K562 (cell line): ENCODE measurements around the gene RNU11. TPM values are rescaled to one million over a fixed set of nuclear protein-coding genes. Genes with fewer than 3 reads are reported as not detected.
"Not testable (repeated sequence)": the region's sequence is repeated elsewhere in the genome, so short reads cannot be mapped to it uniquely, and the experiment has no call there.

Experiments used
- ATAC-seq: fragments of 200-7000 bp; cut with Tn5 transposase; 3 replicates; pipeline ENCODE4 v1.9.1; 2020; ENCODE audit warnings: moderate library complexity
- BruUV-seq: library from RNA; stranded (reverse); fragments of 400-500 nt; replicated peaks from 2 replicates; lab custom pipeline; 2021; lab: Mats Ljungman, UMichigan
- CTCF ChIA-PET: fragments of 300-600 bp; formaldehyde crosslinking; extraction: SDS; loops from one replicate; lab custom pipeline; 2021; ENCODE audit warnings: low intra/inter-chr PET ratio; lab: Yijun Ruan, JAX
- POLR2A ChIA-PET: fragments of 300-600, 350-650 bp; sonication (Branson Sonifier 250); formaldehyde crosslinking; extraction: SDS; loops from one replicate; lab custom pipeline; 2021; ENCODE audit warnings: antibody characterized with exemption, inconsistent platforms; lab: Yijun Ruan, JAX
- DNase-seq, 4 experiments: peaks; one replicate each; pipeline versions ENCODE4 v3.0.0 to v3.0.0-alpha.2; 2011 to 2018; ENCODE audit warnings: low spot score in 3 of 4, mixed read lengths in 3 of 4; ENCODE audit errors: extremely low read depth in 1 of 4
- FAIRE-seq: peaks from 2 replicates; lab custom pipeline; 2011; peaks lifted over from hg19 to GRCh38; lab: Jason Lieb, UNC
- H2AFZ ChIP-seq: 2 replicates; pipeline ENCODE4 v1.6.0; 2011; ENCODE audit warnings: low read depth, low read length, control low read depth, inconsistent platforms
- H3K27ac ChIP-seq: fragments of 200-600 bp; 3 replicates; pipeline ENCODE4 v1.8.0; 2011; ENCODE audit warnings: low read depth, mild to moderate bottlenecking, control low read depth, inconsistent platforms, low read length, moderate library complexity, mixed read lengths; ENCODE audit errors: extremely low read depth
- H3K27me3 ChIP-seq, 2 experiments: fragments of 300-600 bp in 1 of 2; 2 replicates in 1 of 2; 3 replicates in 1 of 2; pipeline versions ENCODE4 v1.6.0 to v1.8.0; 2011; ENCODE audit warnings: inconsistent platforms in 2 of 2, low read length in 2 of 2, mild to moderate bottlenecking in 1 of 2, mixed read lengths in 1 of 2, moderate library complexity in 1 of 2; ENCODE audit not compliant: control insufficient read depth in 2 of 2, insufficient read depth in 2 of 2
- H3K36me3 ChIP-seq: fragments of 300-600 bp; 3 replicates; pipeline ENCODE4 v1.8.0; 2011; ENCODE audit warnings: mild to moderate bottlenecking, low read length, inconsistent platforms; ENCODE audit not compliant: control insufficient read depth, insufficient read depth
- H3K4me1 ChIP-seq, 2 experiments: fragments of 200-600 bp in 1 of 2; replicated peaks in 1 of 2; 2 replicates in 1 of 2; 3 replicates in 1 of 2; pipeline versions ENCODE4 v1.5.1 to v1.8.0; 2011; ENCODE audit warnings: inconsistent platforms in 2 of 2, low read length in 2 of 2, mild to moderate bottlenecking in 1 of 2, mixed read lengths in 1 of 2, moderate library complexity in 1 of 2; ENCODE audit not compliant: control insufficient read depth in 2 of 2, insufficient read depth in 2 of 2
- H3K4me2 ChIP-seq: 2 replicates; pipeline ENCODE4 v1.6.1; 2011; ENCODE audit warnings: low read length, control low read depth, inconsistent platforms, mixed read lengths; ENCODE audit not compliant: insufficient read depth
- H3K4me3 ChIP-seq: fragments of 200-600 bp; sonication (generic), shearing (Covaris generic); 2 replicates; pipeline ENCODE4 v1.5.1; 2016; ENCODE audit warnings: control low read depth, inconsistent platforms
- H3K79me2 ChIP-seq: fragments of 200-600 bp; 3 replicates; pipeline ENCODE4 v1.8.0; 2011; ENCODE audit warnings: low read length, inconsistent platforms; ENCODE audit not compliant: control insufficient read depth, insufficient read depth
- H3K9ac ChIP-seq, 2 experiments: 2 replicates each; pipeline versions ENCODE4 v1.6.0 to v1.6.1; 2011; ENCODE audit warnings: low read depth in 2 of 2, low read length in 2 of 2, control low read depth in 1 of 2, inconsistent platforms in 1 of 2, mild to moderate bottlenecking in 1 of 2, mixed read lengths in 1 of 2; ENCODE audit not compliant: insufficient read depth in 1 of 2
- H3K9me1 ChIP-seq: one replicate; pipeline ENCODE4 v1.6.0; 2011; ENCODE audit warnings: inconsistent platforms, mild to moderate bottlenecking, low read length, moderate library complexity; ENCODE audit not compliant: control insufficient read depth, insufficient read depth
- H3K9me3 ChIP-seq: replicated peaks from 2 replicates; pipeline ENCODE4 v1.5.1; 2011; ENCODE audit warnings: low read depth, low read length, inconsistent platforms; ENCODE audit not compliant: control insufficient read depth, insufficient read depth
- H4K20me1 ChIP-seq: replicated peaks from 2 replicates; pipeline ENCODE4 v1.6.1; 2011; ENCODE audit warnings: low read length, inconsistent platforms, mixed read lengths; ENCODE audit not compliant: control insufficient read depth, insufficient read depth
- ARID1B ChIP-seq: fragments of 450-650 bp; IDR thresholded peaks from 2 replicates; pipeline ENCODE4 v1.6.1; 2016; ENCODE audit warnings: antibody characterized with exemption, mild to moderate bottlenecking, inconsistent platforms
- CTBP1 ChIP-seq: fragments of 450-650 bp; IDR thresholded peaks from 2 replicates; pipeline ENCODE4 v1.6.1; 2016; ENCODE audit warnings: borderline replicate concordance
- ETV5 ChIP-seq: sonication (generic); formaldehyde crosslinking; IDR thresholded peaks from 2 replicates; pipeline ENCODE4 v1.4.0; 2020; ENCODE audit warnings: low read depth, mild to moderate bottlenecking, missing genetic modification reagents
- KDM1A ChIP-seq, 2 experiments: fragments of 450-650 bp; IDR thresholded peaks; 2 replicates each; pipeline ENCODE4 v1.6.1; 2016; ENCODE audit warnings: mild to moderate bottlenecking in 2 of 2
- MAFG ChIP-seq: fragments of 450-650 bp; conservative IDR thresholded peaks from 2 replicates; pipeline ENCODE4 v1.6.1; 2016; ENCODE audit warnings: missing genetic modification characterization, missing compliant biosample characterization
- RAD21 ChIP-seq, 2 experiments: fragments of 250-450 bp in 1 of 2; fragments of 450-650 bp in 1 of 2; sonication (Bioruptor Pico) in 1 of 2; formaldehyde crosslinking in 1 of 2; IDR thresholded peaks in 1 of 2; conservative IDR thresholded peaks in 1 of 2; 2 replicates each; pipeline versions ENCODE4 v1.4.0 to v1.8.0; 2020 to 2022; ENCODE audit warnings: mild to moderate bottlenecking in 2 of 2, moderate library complexity in 1 of 2
- RB1 ChIP-seq: fragments of 450-650 bp; IDR thresholded peaks from 2 replicates; pipeline ENCODE4 v1.6.1; 2017; ENCODE audit warnings: low read depth, mild to moderate bottlenecking
- SMC3 ChIP-seq: conservative IDR thresholded peaks from 2 replicates; pipeline ENCODE4 v1.6.1; 2011; ENCODE audit warnings: low read depth, low read length, improper control_type of control experiment; ENCODE audit not compliant: insufficient read depth
- TEAD1 ChIP-seq, 2 experiments: fragments of 450-650 bp in 1 of 2; sonication (generic) in 1 of 2; formaldehyde crosslinking; IDR thresholded peaks; 2 replicates each; pipeline versions ENCODE4 v1.4.0 to v1.8.0; 2020 to 2022; ENCODE audit warnings: mild to moderate bottlenecking in 2 of 2, missing genetic modification reagents in 1 of 2
- ZNF316 ChIP-seq: fragments of 450-650 bp; IDR thresholded peaks from 2 replicates; pipeline ENCODE4 v1.6.1; 2016
- WGBS: fragments of 100-300 bp; shearing (Covaris generic); methylation state at CpG from one replicate; pipeline ENCODE4 v1.1.6; 2016; ENCODE audit warnings: low coverage, mixed read lengths; ENCODE audit not compliant: insufficient coverage; ENCODE audit errors: missing lambda C conversion rate; 5-methylcytosine and 5-hydroxymethylcytosine counted together
- in situ Hi-C: fragments of 300-500 bp; cut with MboI; formaldehyde crosslinking; loops from 4 replicates; pipeline ENCODE4 v1.15.0; 2018; ENCODE audit warnings: inconsistent platforms, mixed read lengths
- intact Hi-C: fragments of 100-400 bp; cut with micrococcal nuclease; formaldehyde crosslinking; loops from 2 replicates; pipeline ENCODE4 v1.14.2; 2022
- polyA plus RNA-seq, 8 experiments: library from polyadenylated mRNA; depleted of rRNA in 4 of 8; stranded (reverse) in 5 of 8; unstranded in 3 of 8; fragments of >200 nt; fragmentation: Nextera tagmentation in 2 of 8; fragmentation: Illumina TruSeq in 1 of 8; extraction: Ambion mirVana in 2 of 8; extraction: Trizol in 1 of 8; gene quantifications; 2 replicates each; pipeline versions ENCODE4 v1.2.1 to v1.2.3, GENCODE V29; 2011 to 2014; ENCODE audit warnings: inconsistent platforms in 1 of 8, missing spikeins in 1 of 8
- total RNA-seq, 7 experiments: library from RNA; depleted of rRNA in 6 of 7; stranded (reverse); fragments of >200 nt in 6 of 7; fragmentation: Illumina TruSeq in 2 of 7; extraction: Trizol in 2 of 7; gene quantifications; 2 replicates each; pipeline versions ENCODE4 v1.2.1 to v1.2.3, GENCODE V29; 2011 to 2021; ENCODE audit warnings: low replicate concordance in 1 of 7
- TF ChIP-seq, protein P1 (sequence below), 2 experiments: fragments of 450-650 bp; formaldehyde crosslinking in 1 of 2; IDR thresholded peaks; 2 replicates each; pipeline versions ENCODE4 v1.4.0 to v1.6.1; 2014 to 2020; ENCODE audit warnings: mild to moderate bottlenecking in 2 of 2, borderline replicate concordance in 1 of 2, low read depth in 1 of 2

The RNU11 gene
- total and polyA plus RNA-seq, 9 of the 15 experiments (the other 6 are each of a cell fraction or from before 2014, with no cell fraction given), result not detected

DNA sequence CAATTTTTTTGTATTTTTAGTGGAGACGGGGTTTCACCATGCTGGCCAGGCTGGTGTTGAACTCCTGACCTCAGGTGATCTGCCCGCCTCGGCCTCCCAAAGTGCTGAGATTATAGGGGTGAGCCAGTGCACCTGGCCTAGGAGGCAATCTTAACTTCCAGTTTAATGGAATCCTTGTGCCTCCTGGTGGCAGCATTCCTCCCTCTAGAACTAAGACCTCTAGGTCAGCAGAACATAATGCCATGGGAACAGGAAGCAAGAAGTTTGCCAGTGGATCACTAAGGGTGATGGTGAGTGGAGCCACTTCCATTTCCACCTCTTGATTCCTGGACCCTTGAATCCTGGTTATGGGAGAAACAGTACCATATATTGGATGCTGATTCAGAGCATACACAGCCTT, 5.5 kb downstream of the RNU11 start:
- H3K36me3 ChIP-seq, BruUV-seq, H4K20me1 ChIP-seq, H2AFZ ChIP-seq, H3K4me3 ChIP-seq, H3K27me3 ChIP-seq, H3K27ac ChIP-seq, H3K9me1 ChIP-seq, H3K4me1 ChIP-seq, H3K4me2 ChIP-seq, H3K9me3 ChIP-seq, H3K9ac ChIP-seq, H3K79me2 ChIP-seq, intact Hi-C loops, in situ Hi-C loops, POLR2A ChIA-PET: not testable (repeated sequence)
- CTCF ChIA-PET, result interaction anchor here (0.8 to 1.2 kb wide), 4 partner anchors 136 to 796 kb away, joined by 3 to 4 read pairs (median 3); no protein-coding TSS in a partner anchor
- peak in 1 of 4 experiments; percentile 63 for DNase-seq
- ATAC-seq, result peak; percentile 49
- 29% methylated on average over 3 of the region's 3 CpGs for WGBS
- FAIRE-seq, result peak; percentile 63
- TF ChIP-seq KDM1A (IDR thresholded peaks at IDR 0.05), result peak; percentile 37 to 38; a peak in 2 of 4 replicates
- peak; percentile 34; the same call in 1 of the 2 replicates for TF ChIP-seq CTBP1
- peak; percentile 34 for TF ChIP-seq MAFG (tag)
- peak; percentile 61; the same call in 1 of the 2 replicates for TF ChIP-seq ETV5
- TF ChIP-seq ZNF316, result peak; percentile 26; the same call in 1 of the 2 replicates
- peak; percentile 30; the same call in 1 of the 2 replicates for TF ChIP-seq RB1
- TF ChIP-seq, protein P1, sequence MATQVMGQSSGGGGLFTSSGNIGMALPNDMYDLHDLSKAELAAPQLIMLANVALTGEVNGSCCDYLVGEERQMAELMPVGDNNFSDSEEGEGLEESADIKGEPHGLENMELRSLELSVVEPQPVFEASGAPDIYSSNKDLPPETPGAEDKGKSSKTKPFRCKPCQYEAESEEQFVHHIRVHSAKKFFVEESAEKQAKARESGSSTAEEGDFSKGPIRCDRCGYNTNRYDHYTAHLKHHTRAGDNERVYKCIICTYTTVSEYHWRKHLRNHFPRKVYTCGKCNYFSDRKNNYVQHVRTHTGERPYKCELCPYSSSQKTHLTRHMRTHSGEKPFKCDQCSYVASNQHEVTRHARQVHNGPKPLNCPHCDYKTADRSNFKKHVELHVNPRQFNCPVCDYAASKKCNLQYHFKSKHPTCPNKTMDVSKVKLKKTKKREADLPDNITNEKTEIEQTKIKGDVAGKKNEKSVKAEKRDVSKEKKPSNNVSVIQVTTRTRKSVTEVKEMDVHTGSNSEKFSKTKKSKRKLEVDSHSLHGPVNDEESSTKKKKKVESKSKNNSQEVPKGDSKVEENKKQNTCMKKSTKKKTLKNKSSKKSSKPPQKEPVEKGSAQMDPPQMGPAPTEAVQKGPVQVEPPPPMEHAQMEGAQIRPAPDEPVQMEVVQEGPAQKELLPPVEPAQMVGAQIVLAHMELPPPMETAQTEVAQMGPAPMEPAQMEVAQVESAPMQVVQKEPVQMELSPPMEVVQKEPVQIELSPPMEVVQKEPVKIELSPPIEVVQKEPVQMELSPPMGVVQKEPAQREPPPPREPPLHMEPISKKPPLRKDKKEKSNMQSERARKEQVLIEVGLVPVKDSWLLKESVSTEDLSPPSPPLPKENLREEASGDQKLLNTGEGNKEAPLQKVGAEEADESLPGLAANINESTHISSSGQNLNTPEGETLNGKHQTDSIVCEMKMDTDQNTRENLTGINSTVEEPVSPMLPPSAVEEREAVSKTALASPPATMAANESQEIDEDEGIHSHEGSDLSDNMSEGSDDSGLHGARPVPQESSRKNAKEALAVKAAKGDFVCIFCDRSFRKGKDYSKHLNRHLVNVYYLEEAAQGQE (IDR thresholded peaks at IDR 0.05; ENCODE audit: borderline replicate concordance), result peak; percentile 77; the same call in 1 of the 2 replicates
- TF ChIP-seq, protein P1 (CRISPR knock-in tag; IDR thresholded peaks at IDR 0.05; ENCODE audit: low read depth), result not testable (repeated sequence)
- peak; percentile 9; the same call in 1 of the 2 replicates for TF ChIP-seq ARID1B
- peak; percentile 42; the same call in 1 of the 2 replicates for TF ChIP-seq SMC3
- TF ChIP-seq TEAD1 (CRISPR knock-in tag; IDR thresholded peaks at IDR 0.05), result 0 out of 4 replicates have a peak, but pooled peaks of 1 of the 2 experiments have one; percentile 64
- TF ChIP-seq RAD21 (CRISPR knock-in tag; conservative IDR thresholded peaks at IDR 0.05 in 1 of 2, IDR thresholded peaks at IDR 0.05 in 1 of 2), result peak; percentile 54 to 84
